Peyer's patch (tissue), 4 donors: ENCODE data around the gene KCNS1. TPM values are rescaled to one million over a fixed set of nuclear protein-coding genes. Genes with fewer than 3 reads are reported as not detected.

Experiments used
- DNase-seq, 3 donors: peaks; one replicate each; pipeline ENCODE4 v3.0.0-alpha.2; 2017 to 2019
- H3K27ac ChIP-seq, 4 donors: fragments of 200-600 bp; sonication (generic); one replicate each; pipeline ENCODE4 v1.5.1; 2016 to 2019
- H3K27me3 ChIP-seq, 2 donors: fragments of 200-600 bp; sonication (generic); one replicate each; pipeline ENCODE4 v1.5.1; 2019
- H3K36me3 ChIP-seq, 3 donors: fragments of 200-600 bp; sonication (generic); one replicate each; pipeline ENCODE4 v1.5.1; 2016 to 2019
- H3K4me1 ChIP-seq, 4 donors: fragments of 200-600 bp; sonication (generic); one replicate each; pipeline ENCODE4 v1.5.1; 2016 to 2019
- H3K4me3 ChIP-seq, 4 donors: fragments of 200-600 bp; sonication (generic); 1 replicate in 3 of 4; 2 replicates in 1 of 4; pipeline ENCODE4 v1.5.1; 2016 to 2019; ENCODE audit warnings: mild to moderate bottlenecking in 1 of 4
- H3K9me3 ChIP-seq, 4 donors: fragments of 200-600 bp; sonication (generic); one replicate each; pipeline ENCODE4 v1.5.1; 2016 to 2019; ENCODE audit warnings: mild to moderate bottlenecking in 1 of 4
- CTCF ChIP-seq, 6 experiments: fragments of 450-650 bp in 4 of 6; fragments of 200-600 bp in 2 of 6; sonication (generic) in 1 of 6; IDR thresholded peaks; one replicate each; pipeline ENCODE4 v1.5.1; 2017 to 2019; ENCODE audit warnings: antibody characterized with exemption in 6 of 6, mild to moderate bottlenecking in 3 of 6, moderate library complexity in 1 of 6
- POLR2A ChIP-seq, 2 donors: fragments of 450-650 bp; IDR thresholded peaks; one replicate each; pipeline ENCODE4 v1.5.1; 2017; ENCODE audit warnings: antibody characterized with exemption in 2 of 2, mild to moderate bottlenecking in 2 of 2, moderate library complexity in 2 of 2
- total RNA-seq, 4 donors: library from RNA; depleted of rRNA; stranded (reverse); fragments of >200 nt; gene quantifications; one replicate each; pipeline ENCODE4 v1.1.0, GENCODE V29; 2016

KCNS1 gene
- total RNA-seq, 4 donors from 2014 or later: 0.27 TPM; not detected in 3

DNA sequence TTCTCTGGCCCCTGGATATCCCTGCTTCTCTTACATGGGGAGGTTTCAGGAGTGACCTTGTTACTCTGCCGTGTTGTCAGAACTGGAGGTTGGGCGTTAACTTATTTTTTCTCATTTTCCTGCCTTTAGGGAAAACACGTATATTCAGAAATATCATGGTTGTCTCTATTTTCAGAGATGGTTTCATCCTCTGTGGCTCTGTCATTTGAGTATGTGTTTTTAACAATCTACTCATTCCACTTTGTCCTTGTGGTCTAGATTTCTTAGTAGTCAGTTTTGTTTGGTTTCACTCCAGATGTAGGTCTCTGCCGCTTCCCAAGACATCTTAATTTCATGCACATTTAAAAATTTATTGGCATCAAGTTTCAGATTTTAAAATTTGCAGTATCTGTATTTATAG is 45.9 kb downstream of the KCNS1 start:
- Histone ChIP-seq H3K9me3 (no peaks in the 10 kb centered on the region), H3K36me3 (peaks cover 0 to 23% (median 0%) of the 10 kb centered on the region in 3 donors), H3K4me1 (peaks cover 0 to 19% (median 6%) of the 10 kb centered on the region in 4 donors), H3K4me3 (no peak overlapping the region), H3K27me3 (no peaks in the 10 kb centered on the region), H3K27ac (no peak overlapping the region)
- DNase-seq: no peak
- TF ChIP-seq CTCF (IDR thresholded peaks at IDR 0.05) (no peak), POLR2A (IDR thresholded peaks at IDR 0.05) (no peak)

GRCh38 chr20:45053430-45054351 is 47.2 kb downstream of the KCNS1 start:
- H3K4me3 ChIP-seq: no peak overlapping the region
- no peak overlapping the region for H3K27ac ChIP-seq
- no peaks in the 10 kb centered on the region for H3K9me3 ChIP-seq
- DNase-seq: no peak
- H3K36me3 ChIP-seq: peaks cover 0 to 23% (median 0%) of the 10 kb centered on the region in 3 donors
- no peaks in the 10 kb centered on the region for H3K27me3 ChIP-seq
- peaks cover 0 to 21% (median 10%) of the 10 kb centered on the region in 4 donors for H3K4me1 ChIP-seq
- TF ChIP-seq POLR2A (IDR thresholded peaks at IDR 0.05) (no peak), CTCF (IDR thresholded peaks at IDR 0.05) (no peak)

DNA sequence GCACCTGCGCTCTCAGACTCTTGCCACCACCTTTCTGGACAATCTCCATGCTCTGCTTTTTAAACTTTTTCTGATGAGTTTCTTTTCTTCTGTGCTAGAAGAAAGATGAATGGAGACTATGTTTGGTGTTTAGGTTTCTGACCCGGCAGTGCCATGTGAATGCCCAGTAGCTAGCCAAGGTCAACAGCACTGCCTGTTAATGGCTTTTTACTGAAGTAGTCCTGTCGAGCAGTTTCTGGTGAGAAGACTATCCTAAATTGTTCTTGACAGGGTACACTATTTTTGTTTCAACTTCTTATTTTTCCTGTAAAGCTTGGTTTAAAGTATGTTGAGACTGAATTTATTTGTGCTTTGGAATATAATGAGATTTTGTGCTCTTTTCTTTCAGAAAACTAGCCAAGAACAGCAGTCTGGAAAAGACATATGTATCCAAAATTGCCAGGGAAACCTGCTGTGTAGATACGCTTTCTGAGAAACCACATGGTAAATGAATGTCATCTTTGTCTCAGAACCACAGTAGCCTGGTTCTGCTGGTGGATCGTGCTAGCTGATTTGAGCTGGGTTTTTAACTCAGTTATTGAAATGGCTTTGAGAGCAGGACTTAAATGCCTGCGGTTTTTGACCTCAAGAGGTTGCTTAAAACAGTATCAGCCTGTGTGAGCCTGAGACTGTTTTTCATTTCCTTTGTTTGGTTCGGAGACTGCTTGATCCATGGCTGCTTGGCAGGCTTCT is 48.1 kb downstream of the KCNS1 start:
- peaks cover 0 to 21% (median 10%) of the 10 kb centered on the region in 4 donors for H3K4me1 ChIP-seq
- no peak for DNase-seq
- no peak for TF ChIP-seq POLR2A (IDR thresholded peaks at IDR 0.05)
- TF ChIP-seq CTCF (IDR thresholded peaks at IDR 0.05): no peak
- H3K27ac ChIP-seq: peak overlapping the region in 3 of 4 donors; percentile 12 to 13 (median 12)
- no peaks in the 10 kb centered on the region for H3K9me3 ChIP-seq
- peaks cover 0 to 23% (median 0%) of the 10 kb centered on the region in 3 donors for H3K36me3 ChIP-seq
- H3K27me3 ChIP-seq: no peaks in the 10 kb centered on the region
- no peak overlapping the region for H3K4me3 ChIP-seq

- Histone ChIP-seq H3K4me3 (no peak overlapping the region), H3K27ac (peak overlapping the region in 1 of 4 donors; percentile 50), H3K4me1 (peaks cover 0 to 21% (median 10%) of the 10 kb centered on the region in 4 donors), H3K9me3 (no peaks in the 10 kb centered on the region), H3K27me3 (no peaks in the 10 kb centered on the region), H3K36me3 (peaks cover 0 to 13% (median 0%) of the 10 kb centered on the region in 3 donors)
- TF ChIP-seq POLR2A (IDR thresholded peaks at IDR 0.05): no peak
- no peak for TF ChIP-seq CTCF (IDR thresholded peaks at IDR 0.05)
- no peak for DNase-seq
Observed at GRCh38 chr20:45051204-45052060, 49.5 kb downstream of the KCNS1 start.

DNA sequence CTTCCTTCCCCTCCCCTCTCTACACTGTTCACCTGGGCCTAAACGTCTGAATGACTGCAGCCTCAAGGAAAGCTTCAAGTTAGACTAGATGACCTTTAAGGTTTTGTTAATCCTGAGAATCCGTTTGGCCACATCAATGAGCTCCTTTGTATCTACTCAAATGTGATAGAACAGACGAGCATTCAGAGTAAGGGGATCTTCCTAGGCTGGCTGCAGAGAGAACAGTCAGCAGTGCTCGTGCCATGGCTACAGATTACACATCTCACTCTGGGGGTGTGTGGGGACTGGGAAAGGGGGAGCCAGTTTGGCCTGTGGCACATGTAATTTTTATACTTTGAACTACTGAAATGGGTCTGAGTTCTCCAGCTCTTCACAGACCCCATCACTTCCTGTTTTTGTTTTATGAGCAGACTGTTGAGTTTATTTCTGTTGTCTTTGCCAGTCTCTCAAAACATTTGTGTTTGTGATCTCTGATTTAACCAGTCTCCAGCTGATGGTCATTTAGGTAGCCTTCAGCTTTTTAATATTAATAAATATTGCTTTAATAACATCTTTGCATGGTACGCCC is 50.9 kb downstream of the KCNS1 start:
- no peaks in the 10 kb centered on the region for H3K9me3 ChIP-seq
- DNase-seq: no peak
- TF ChIP-seq POLR2A (IDR thresholded peaks at IDR 0.05): no peak
- no peak for TF ChIP-seq CTCF (IDR thresholded peaks at IDR 0.05)
- H3K36me3 ChIP-seq: peaks cover 0 to 18% (median 0%) of the 10 kb centered on the region in 3 donors
- no peaks in the 10 kb centered on the region for H3K27me3 ChIP-seq
- no peak overlapping the region for H3K4me3 ChIP-seq
- H3K27ac ChIP-seq: peak overlapping the region in 1 of 4 donors; percentile 51
- H3K4me1 ChIP-seq: peaks cover 0 to 21% (median 10%) of the 10 kb centered on the region in 4 donors
